Measurements from ENCODE around the gene TAPBPL.
A peak's percentile ranks its signal among the peaks of the same experiment; 100 is the strongest.

The TAPBPL gene

GRCh38 chr12:6493497-6494257 lies 41.8 kb downstream of the TAPBPL start, which contains the start of gene NCAPD2:
TSS of gene NCAPD2 (plus strand) at chr12:6494102. CDS start at chr12:6495099, 997 bp downstream.
- peak; percentile 96 for DNase-seq (ENCODE audit: low spot score)

GRCh38 chr12:6494258-6494743 lies 42.5 kb downstream of the TAPBPL start:
- DNase-seq (ENCODE audit: low spot score) = no peak

- DNase-seq (ENCODE audit: low spot score) = no peak
Measured at GRCh38 chr12:6494968-6495367, 43.1 kb downstream of the TAPBPL start.

GRCh38 chr12:6497291-6497690 lies 45.4 kb downstream of the TAPBPL start:
- DNase-seq (ENCODE audit: low spot score) = peak; percentile 81

GRCh38 chr12:6500466-6500865 lies 48.6 kb downstream of the TAPBPL start:
- no peak for DNase-seq (ENCODE audit: low spot score)

- DNase-seq (ENCODE audit: low spot score) = no peak
Measured at GRCh38 chr12:6507102-6507998, 55.5 kb downstream of the TAPBPL start.

GRCh38 chr12:6508087-6508486 lies 56.2 kb downstream of the TAPBPL start:
- no peak for DNase-seq (ENCODE audit: low spot score)

All from globus pallidus (tissue), 1 donor.